CD14-positive monocyte (primary cell): ENCODE measurements around the gene CACNB4. TPM values are rescaled to one million over a fixed set of nuclear protein-coding genes. Genes with fewer than 3 reads are reported as not detected.

Experiments used
- DNase-seq, 3 donors: peaks; one replicate each; pipeline ENCODE4 v3.0.0-alpha.2; 2011 to 2022
- H2AFZ ChIP-seq: 2 replicates; pipeline ENCODE4 v1.6.0; 2012; ENCODE audit warnings: mild to moderate bottlenecking, low read depth, low read length, inconsistent platforms; ENCODE audit not compliant: insufficient read depth, poor library complexity, severe bottlenecking
- H3K27ac ChIP-seq, 2 donors: 1 replicate in 1 of 2; 2 replicates in 1 of 2; pipeline ENCODE4 v1.5.1; 2012 to 2013; ENCODE audit warnings: low read length in 2 of 2, control low read depth in 1 of 2, inconsistent platforms in 1 of 2, low read depth in 1 of 2, mild to moderate bottlenecking in 1 of 2
- H3K27me3 ChIP-seq, 2 donors: one replicate each; pipeline versions ENCODE4 v1.6.0 to v1.6.1; 2011 to 2013; ENCODE audit warnings: low read length in 2 of 2; ENCODE audit not compliant: control insufficient read depth in 2 of 2, insufficient read depth in 2 of 2
- H3K36me3 ChIP-seq, 2 donors: replicated peaks in 1 of 2; 1 replicate in 1 of 2; 2 replicates in 1 of 2; pipeline versions ENCODE4 v1.5.1 to v1.6.1; 2012 to 2013; ENCODE audit warnings: low read length in 2 of 2, control low read depth in 1 of 2, inconsistent platforms in 1 of 2, mild to moderate bottlenecking in 1 of 2; ENCODE audit not compliant: insufficient read depth in 2 of 2, control insufficient read depth in 1 of 2
- H3K4me1 ChIP-seq, 2 donors: 1 replicate in 1 of 2; 2 replicates in 1 of 2; pipeline versions ENCODE4 v1.5.1 to v1.6.1; 2012 to 2013; ENCODE audit warnings: low read length in 2 of 2, control low read depth in 1 of 2, inconsistent platforms in 1 of 2, mild to moderate bottlenecking in 1 of 2, moderate library complexity in 1 of 2; ENCODE audit not compliant: insufficient read depth in 2 of 2, control insufficient read depth in 1 of 2
- H3K4me2 ChIP-seq: replicated peaks from 2 replicates; pipeline ENCODE3; 2012; ENCODE audit warnings: low read length, moderate library complexity, mild to moderate bottlenecking; ENCODE audit not compliant: poor library complexity, severe bottlenecking; ENCODE audit errors: extremely low read depth
- H3K4me3 ChIP-seq, 3 experiments: fragments of 200-600 bp in 1 of 3; sonication (generic) in 1 of 3; replicated peaks in 1 of 3; 1 replicate in 2 of 3; 2 replicates in 1 of 3; pipeline ENCODE4 v1.5.1; 2011 to 2013; ENCODE audit warnings: low read length in 3 of 3, mild to moderate bottlenecking in 3 of 3, control low read depth in 2 of 3, low read depth in 2 of 3, inconsistent platforms in 1 of 3, moderate library complexity in 1 of 3
- H3K79me2 ChIP-seq: 2 replicates; pipeline ENCODE4 v1.6.0; 2012; ENCODE audit warnings: mild to moderate bottlenecking, control low read depth, inconsistent platforms, low read length, moderate library complexity; ENCODE audit not compliant: insufficient read depth
- H3K9ac ChIP-seq: 2 replicates; pipeline ENCODE4 v1.6.0; 2017; ENCODE audit warnings: low read length, mild to moderate bottlenecking; ENCODE audit not compliant: insufficient read depth, poor library complexity, severe bottlenecking
- H3K9me3 ChIP-seq, 2 donors: replicated peaks in 1 of 2; 1 replicate in 1 of 2; 2 replicates in 1 of 2; pipeline versions ENCODE4 v1.5.1 to v1.6.1; 2012 to 2013; ENCODE audit warnings: low read length in 2 of 2, control low read depth in 1 of 2; ENCODE audit not compliant: control insufficient read depth in 1 of 2, insufficient read depth in 1 of 2
- H4K20me1 ChIP-seq: 2 replicates; pipeline ENCODE4 v1.6.0; 2012; ENCODE audit warnings: mild to moderate bottlenecking, low read length, control low read depth, moderate library complexity; ENCODE audit not compliant: insufficient read depth
- H3K27ac Mint-ChIP-seq, 7 donors: one replicate each; pipeline ENCODE4 v1.8.0; 2020; ENCODE audit warnings: mild to moderate bottlenecking in 7 of 7, mixed read lengths in 7 of 7, moderate library complexity in 6 of 7, inconsistent platforms in 2 of 7
- H3K27me3 Mint-ChIP-seq, 3 donors: one replicate each; pipeline ENCODE4 v1.8.0; 2021 to 2022; ENCODE audit warnings: low read depth in 3 of 3, mild to moderate bottlenecking in 3 of 3, mixed read lengths in 3 of 3, moderate library complexity in 3 of 3, inconsistent platforms in 1 of 3
- H3K36me3 Mint-ChIP-seq, 2 donors: one replicate each; pipeline ENCODE4 v1.8.0; 2020; ENCODE audit warnings: mixed read lengths in 2 of 2, inconsistent platforms in 1 of 2, mild to moderate bottlenecking in 1 of 2
- H3K4me1 Mint-ChIP-seq: one replicate; pipeline ENCODE4 v1.8.0; 2020; ENCODE audit warnings: mild to moderate bottlenecking, mixed read lengths
- H3K4me3 Mint-ChIP-seq, 2 donors: one replicate each; pipeline ENCODE4 v1.8.0; 2020; ENCODE audit warnings: mild to moderate bottlenecking in 2 of 2, mixed read lengths in 2 of 2, moderate library complexity in 1 of 2
- H3K9me3 Mint-ChIP-seq, 7 donors: one replicate each; pipeline ENCODE4 v1.8.0; 2020 to 2022; ENCODE audit warnings: mixed read lengths in 7 of 7, mild to moderate bottlenecking in 6 of 7, moderate library complexity in 6 of 7, inconsistent platforms in 2 of 7
- WGBS: methylation state at CpG from one replicate; pipeline ENCODE4 v1.1.5; 2013; ENCODE audit warnings: missing lambda C conversion rate; ENCODE audit not compliant: insufficient coverage; 5-methylcytosine and 5-hydroxymethylcytosine counted together
- intact Hi-C, 2 donors: fragments of 100-400 bp; cut with micrococcal nuclease; formaldehyde crosslinking; loops; one replicate each; pipeline versions ENCODE4 v1.15.0 to v1.15.1; 2023
- polyA plus RNA-seq, 3 donors: library from polyadenylated mRNA; depleted of rRNA in 1 of 3; unstranded in 2 of 3; stranded (reverse) in 1 of 3; fragments of 300-500 nt in 2 of 3; fragments of >200 nt in 1 of 3; fragmentation: Illumina TruSeq in 2 of 3; gene quantifications; 1 replicate in 2 of 3; 2 replicates in 1 of 3; pipeline ENCODE4 v1.2.3, GENCODE V29; 2012 to 2021
- TF ChIP-seq, protein P1 (sequence below): fragments of 200-600 bp; IDR thresholded peaks from one replicate; pipeline ENCODE4 v1.8.0; 2022; ENCODE audit warnings: antibody characterized with exemption, mild to moderate bottlenecking

The CACNB4 gene
- polyA plus RNA-seq, 3 donors = 0.44 to 1.9 (median 1.1) TPM

DNA sequence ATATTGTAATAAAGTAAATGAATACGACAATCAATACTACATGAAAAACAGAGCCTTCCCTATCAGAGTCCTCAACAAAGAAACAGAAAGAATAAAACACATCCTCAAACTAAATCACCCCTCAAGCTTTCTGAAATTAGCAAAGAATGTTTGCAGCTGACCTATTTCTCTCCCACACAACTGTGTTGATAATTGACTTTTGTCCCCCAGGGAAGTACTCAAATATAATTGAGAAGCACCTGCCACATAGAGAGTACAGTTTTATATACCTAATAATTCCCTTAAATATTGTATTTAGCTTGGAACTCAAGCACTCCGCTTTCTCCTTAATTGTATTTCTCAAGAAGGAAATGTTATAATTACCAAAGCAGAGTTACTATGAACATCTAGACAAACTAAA is 12.6 kb downstream of the CACNB4 start:
- DNase-seq = no peak
- H3K9me3 ChIP-seq = no peaks in the 10 kb centered on the region
- H3K27me3 Mint-ChIP-seq = no peaks in the 10 kb centered on the region
- no peak overlapping the region for H2AFZ ChIP-seq
- TF ChIP-seq, protein P1, sequence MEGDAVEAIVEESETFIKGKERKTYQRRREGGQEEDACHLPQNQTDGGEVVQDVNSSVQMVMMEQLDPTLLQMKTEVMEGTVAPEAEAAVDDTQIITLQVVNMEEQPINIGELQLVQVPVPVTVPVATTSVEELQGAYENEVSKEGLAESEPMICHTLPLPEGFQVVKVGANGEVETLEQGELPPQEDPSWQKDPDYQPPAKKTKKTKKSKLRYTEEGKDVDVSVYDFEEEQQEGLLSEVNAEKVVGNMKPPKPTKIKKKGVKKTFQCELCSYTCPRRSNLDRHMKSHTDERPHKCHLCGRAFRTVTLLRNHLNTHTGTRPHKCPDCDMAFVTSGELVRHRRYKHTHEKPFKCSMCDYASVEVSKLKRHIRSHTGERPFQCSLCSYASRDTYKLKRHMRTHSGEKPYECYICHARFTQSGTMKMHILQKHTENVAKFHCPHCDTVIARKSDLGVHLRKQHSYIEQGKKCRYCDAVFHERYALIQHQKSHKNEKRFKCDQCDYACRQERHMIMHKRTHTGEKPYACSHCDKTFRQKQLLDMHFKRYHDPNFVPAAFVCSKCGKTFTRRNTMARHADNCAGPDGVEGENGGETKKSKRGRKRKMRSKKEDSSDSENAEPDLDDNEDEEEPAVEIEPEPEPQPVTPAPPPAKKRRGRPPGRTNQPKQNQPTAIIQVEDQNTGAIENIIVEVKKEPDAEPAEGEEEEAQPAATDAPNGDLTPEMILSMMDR = no peak
- H3K4me1 Mint-ChIP-seq = peaks cover 38% of the 10 kb centered on the region
- no peaks in the 10 kb centered on the region for H4K20me1 ChIP-seq
- no peaks in the 10 kb centered on the region for H3K36me3 ChIP-seq
- no peaks in the 10 kb centered on the region for H3K36me3 Mint-ChIP-seq
- H3K9ac ChIP-seq = no peak overlapping the region
- no peak overlapping the region for H3K4me2 ChIP-seq
- intact Hi-C loops = no loop called here
- no CpG with 5 or more reads among the region's 2 CpGs for WGBS
- H3K27ac ChIP-seq = no peak overlapping the region
- H3K4me3 Mint-ChIP-seq = no peak overlapping the region
- no peaks in the 10 kb centered on the region for H3K27me3 ChIP-seq
- H3K27ac Mint-ChIP-seq = no peak overlapping the region
- no peaks in the 10 kb centered on the region for H3K79me2 ChIP-seq
- peaks cover 0 to 2% (median 0%) of the 10 kb centered on the region in 7 donors for H3K9me3 Mint-ChIP-seq
- H3K4me3 ChIP-seq = no peak overlapping the region
- H3K4me1 ChIP-seq = peaks cover 26 to 38% of the 10 kb centered on the region in 2 donors

DNA sequence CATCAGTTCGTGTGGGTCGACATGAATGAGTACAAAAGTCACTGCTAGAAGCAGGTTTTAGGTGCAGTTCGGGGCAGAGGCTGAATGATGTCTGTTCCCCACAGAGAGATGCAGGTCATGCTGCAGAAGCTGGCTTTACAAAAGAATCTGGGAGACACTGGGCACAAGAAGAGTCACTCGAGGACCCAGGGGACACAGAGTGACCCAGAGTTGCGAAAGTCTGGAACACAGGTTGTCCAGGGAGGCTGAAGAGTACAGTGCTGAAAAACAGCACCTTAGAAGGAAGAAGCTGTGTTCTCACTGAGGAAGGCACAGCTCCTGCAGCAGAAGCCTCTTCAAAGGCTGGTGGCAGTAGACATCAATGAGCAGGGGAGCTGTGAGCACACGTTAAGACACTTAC is 14.8 kb downstream of the CACNB4 start:
- Histone ChIP-seq H3K9me3 (no peaks in the 10 kb centered on the region), H3K4me2 (no peak overlapping the region), H3K4me1 (peaks cover 7 to 16% of the 10 kb centered on the region in 2 donors), H3K9ac (no peak overlapping the region), H3K27me3 (no peaks in the 10 kb centered on the region), H3K79me2 (no peaks in the 10 kb centered on the region), H2AFZ (no peak overlapping the region), H3K36me3 (no peaks in the 10 kb centered on the region), H4K20me1 (no peaks in the 10 kb centered on the region), H3K27ac (no peak overlapping the region), H3K4me3 (no peak overlapping the region)
- Mint-ChIP-seq H3K27ac (no peak overlapping the region), H3K4me1 (peaks cover 18% of the 10 kb centered on the region), H3K36me3 (peaks cover 5% of the 10 kb centered on the region in 2 donors), H3K9me3 (peaks cover 0 to 2% (median 0%) of the 10 kb centered on the region in 7 donors), H3K4me3 (no peak overlapping the region), H3K27me3 (no peaks in the 10 kb centered on the region)
- intact Hi-C loops = no loop called here
- 90% methylated on average over 6 of the region's 6 CpGs for WGBS
- no peak for DNase-seq
- TF ChIP-seq, protein P1 = no peak
